Trophoblast cell (in vitro differentiated cells and primary cell): ENCODE measurements around the gene RAD51B.
"Not testable (repeated sequence)": the region's sequence is repeated elsewhere in the genome, so short reads cannot be mapped to it uniquely, and the experiment has no call there.

Experiments used
- DNase-seq, 2 donors: peaks; one replicate each; pipeline ENCODE4 v3.0.0-alpha.2; 2016
- H2AFZ ChIP-seq: 2 replicates; pipeline ENCODE4 v1.6.1; 2013; ENCODE audit warnings: low read length, moderate library complexity, mild to moderate bottlenecking; ENCODE audit not compliant: insufficient read depth, poor library complexity
- H2AK5ac ChIP-seq: 2 replicates; pipeline ENCODE4 v1.6.1; 2013; ENCODE audit warnings: mild to moderate bottlenecking, low read length
- H2BK120ac ChIP-seq: 2 replicates; pipeline ENCODE4 v1.6.1; 2013; ENCODE audit warnings: low read length, mild to moderate bottlenecking, moderate library complexity; ENCODE audit not compliant: insufficient read depth, poor library complexity
- H2BK12ac ChIP-seq: 2 replicates; pipeline ENCODE4 v1.6.1; 2013; ENCODE audit warnings: mild to moderate bottlenecking, low read length, moderate library complexity
- H2BK5ac ChIP-seq: 2 replicates; pipeline ENCODE4 v1.6.1; 2013; ENCODE audit warnings: low read length, low read depth, moderate library complexity, mild to moderate bottlenecking; ENCODE audit not compliant: poor library complexity
- H3K14ac ChIP-seq: 2 replicates; pipeline ENCODE4 v1.6.1; 2013; ENCODE audit warnings: mild to moderate bottlenecking, low read length
- H3K18ac ChIP-seq: 2 replicates; pipeline ENCODE4 v1.6.1; 2013; ENCODE audit warnings: mild to moderate bottlenecking, low read length
- H3K23ac ChIP-seq: 2 replicates; pipeline ENCODE4 v1.6.1; 2013; ENCODE audit warnings: low read length
- H3K27ac ChIP-seq: 2 replicates; pipeline ENCODE4 v1.5.1; 2013; ENCODE audit warnings: low read depth, mild to moderate bottlenecking, inconsistent platforms, low read length, moderate library complexity
- H3K27me3 ChIP-seq: 2 replicates; pipeline ENCODE4 v1.6.1; 2013; ENCODE audit warnings: inconsistent platforms, mild to moderate bottlenecking, low read length, moderate library complexity; ENCODE audit not compliant: insufficient read depth
- H3K36me3 ChIP-seq, 2 experiments: 1 replicate in 1 of 2; 2 replicates in 1 of 2; pipeline ENCODE4 v1.6.1; 2013; ENCODE audit warnings: low read length in 2 of 2, mild to moderate bottlenecking in 2 of 2, moderate library complexity in 1 of 2; ENCODE audit not compliant: insufficient read depth in 2 of 2, control insufficient read depth in 1 of 2
- H3K4ac ChIP-seq: 2 replicates; pipeline ENCODE4 v1.6.1; 2013; ENCODE audit warnings: low read depth, mild to moderate bottlenecking, low read length, moderate library complexity
- H3K4me1 ChIP-seq, 2 experiments: 1 replicate in 1 of 2; 2 replicates in 1 of 2; pipeline ENCODE4 v1.6.1; 2013; ENCODE audit warnings: low read length in 2 of 2, mild to moderate bottlenecking in 2 of 2, moderate library complexity in 1 of 2; ENCODE audit not compliant: insufficient read depth in 2 of 2, control insufficient read depth in 1 of 2
- H3K4me2 ChIP-seq: 2 replicates; pipeline ENCODE4 v1.6.1; 2013; ENCODE audit warnings: inconsistent platforms, mild to moderate bottlenecking, low read length, moderate library complexity
- H3K4me3 ChIP-seq: 2 replicates; pipeline ENCODE4 v1.5.1; 2013; ENCODE audit warnings: mild to moderate bottlenecking, low read depth, low read length, inconsistent platforms
- H3K79me1 ChIP-seq: one replicate; pipeline ENCODE4 v1.6.1; 2013; ENCODE audit warnings: low read length
- H3K79me2 ChIP-seq: 2 replicates; pipeline ENCODE4 v1.6.1; 2013; ENCODE audit warnings: low read length, mild to moderate bottlenecking; ENCODE audit not compliant: control insufficient read depth, insufficient read depth, poor library complexity
- H3K9ac ChIP-seq: 2 replicates; pipeline ENCODE4 v1.6.1; 2013; ENCODE audit warnings: mild to moderate bottlenecking, low read length
- H3K9me3 ChIP-seq: 2 replicates; pipeline ENCODE4 v1.6.1; 2013; ENCODE audit warnings: low read depth, mild to moderate bottlenecking, control low read depth, inconsistent platforms, low read length; ENCODE audit not compliant: insufficient read depth
- H4K12ac ChIP-seq: 2 replicates; pipeline ENCODE4 v1.6.1; 2013; ENCODE audit warnings: low read depth, mild to moderate bottlenecking, low read length, moderate library complexity
- H4K8ac ChIP-seq: 2 replicates; pipeline ENCODE4 v1.6.1; 2013; ENCODE audit warnings: low read depth, mild to moderate bottlenecking, low read length, moderate library complexity
- H4K91ac ChIP-seq: one replicate; pipeline ENCODE4 v1.6.1; 2013; ENCODE audit warnings: low read depth, mild to moderate bottlenecking, low read length, moderate library complexity
- WGBS: extraction: QIAGEN DNeasy Blood & Tissue Kit; methylation state at CpG from one replicate; pipeline ENCODE4 v1.1.7; 2013; ENCODE audit warnings: missing lambda C conversion rate; ENCODE audit not compliant: insufficient read length, insufficient coverage; ENCODE audit errors: extremely low coverage; 5-methylcytosine and 5-hydroxymethylcytosine counted together

RAD51B gene

GRCh38 chr14:68695856-68696255 lies 876.3 kb downstream of the RAD51B start:
- H4K12ac ChIP-seq, result no peak overlapping the region
- H2BK12ac ChIP-seq, result no peak overlapping the region
- no CpG with 5 or more reads among the region's 2 CpGs for WGBS
- H3K4ac ChIP-seq, result no peak overlapping the region
- no peaks in the 10 kb centered on the region for H3K36me3 ChIP-seq
- H4K8ac ChIP-seq, result no peak overlapping the region
- no peaks in the 10 kb centered on the region for H3K79me2 ChIP-seq
- DNase-seq, result no peak
- H2AFZ ChIP-seq, result no peak overlapping the region
- peaks cover 0 to 13% of the 10 kb centered on the region in 2 experiments for H3K4me1 ChIP-seq
- H3K18ac ChIP-seq, result no peak overlapping the region
- no peak overlapping the region for H2BK5ac ChIP-seq
- H3K27me3 ChIP-seq, result no peaks in the 10 kb centered on the region
- H3K27ac ChIP-seq, result no peak overlapping the region
- no peak overlapping the region for H3K14ac ChIP-seq
- no peak overlapping the region for H3K9ac ChIP-seq
- H3K4me2 ChIP-seq, result no peak overlapping the region
- H4K91ac ChIP-seq, result no peak overlapping the region
- no peak overlapping the region for H2AK5ac ChIP-seq
- H2BK120ac ChIP-seq, result no peak overlapping the region
- no peaks in the 10 kb centered on the region for H3K9me3 ChIP-seq
- H3K4me3 ChIP-seq, result no peak overlapping the region
- H3K79me1 ChIP-seq, result peaks cover 2% of the 10 kb centered on the region
- H3K23ac ChIP-seq, result no peak overlapping the region

- no peak overlapping the region for H2AK5ac ChIP-seq
- no peak overlapping the region for H2AFZ ChIP-seq
- no peak overlapping the region for H4K8ac ChIP-seq
- H4K12ac ChIP-seq, result no peak overlapping the region
- no peaks in the 10 kb centered on the region for H3K27me3 ChIP-seq
- H3K36me3 ChIP-seq, result no peaks in the 10 kb centered on the region
- no peak overlapping the region for H3K9ac ChIP-seq
- no peaks in the 10 kb centered on the region for H3K79me2 ChIP-seq
- no peak overlapping the region for H3K4me2 ChIP-seq
- no peak overlapping the region for H2BK5ac ChIP-seq
- no peaks in the 10 kb centered on the region for H3K9me3 ChIP-seq
- H3K27ac ChIP-seq, result no peak overlapping the region
- no peak overlapping the region for H3K18ac ChIP-seq
- no peak overlapping the region for H3K14ac ChIP-seq
- peaks cover 2% of the 10 kb centered on the region for H3K79me1 ChIP-seq
- no peak overlapping the region for H3K23ac ChIP-seq
- no CpG with 5 or more reads among the region's 3 CpGs for WGBS
- H3K4me1 ChIP-seq, result peaks cover 0 to 13% of the 10 kb centered on the region in 2 experiments
- H2BK12ac ChIP-seq, result no peak overlapping the region
- H4K91ac ChIP-seq, result no peak overlapping the region
- no peak overlapping the region for H3K4ac ChIP-seq
- no peak overlapping the region for H2BK120ac ChIP-seq
- DNase-seq, result no peak
- H3K4me3 ChIP-seq, result no peak overlapping the region
Observed at GRCh38 chr14:68696266-68696665, 876.7 kb downstream of the RAD51B start.

DNA sequence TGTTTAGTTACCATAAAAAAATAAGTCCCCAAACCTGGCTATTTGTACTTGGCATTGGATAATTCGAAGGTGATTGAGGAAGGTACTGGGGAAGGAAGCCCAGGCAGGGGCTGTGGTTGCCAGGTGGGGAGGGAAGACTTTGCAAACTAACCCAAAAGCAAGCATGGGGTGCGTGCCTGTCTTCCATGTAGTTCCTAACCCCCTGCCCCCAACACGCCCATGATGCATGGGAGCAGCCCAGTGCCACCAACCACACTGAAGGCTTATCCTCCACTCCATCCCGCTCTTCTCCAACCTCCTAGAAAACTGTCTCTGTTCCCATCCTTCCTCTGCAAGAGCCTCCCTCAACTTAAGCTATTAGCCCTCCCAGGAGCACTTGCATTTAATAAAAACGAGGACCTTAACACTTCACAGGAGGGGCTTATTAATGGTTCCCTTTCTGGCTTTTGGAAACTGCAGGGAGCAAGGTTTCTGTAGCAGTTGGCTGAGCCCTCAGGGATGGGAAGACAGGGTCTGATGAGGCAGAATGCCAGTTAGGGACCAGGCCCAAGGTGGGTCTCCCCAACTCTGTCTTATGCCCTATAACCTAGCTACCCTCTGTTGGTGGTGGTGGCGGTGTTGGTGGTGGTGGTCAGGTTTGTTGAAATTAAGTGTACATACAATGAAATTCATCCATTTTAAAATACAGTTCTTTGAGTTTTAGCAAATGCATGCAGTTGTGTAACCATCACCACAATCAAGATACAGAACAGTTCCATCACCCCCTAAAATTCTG lies 877.3 kb downstream of the RAD51B start:
- Histone ChIP-seq H3K4me3 (no peak overlapping the region), H3K79me2 (no peaks in the 10 kb centered on the region), H2BK5ac (no peak overlapping the region), H3K23ac (no peak overlapping the region), H2BK120ac (no peak overlapping the region), H4K91ac (no peak overlapping the region), H3K9ac (no peak overlapping the region), H3K4me2 (no peak overlapping the region), H4K8ac (no peak overlapping the region), H3K79me1 (peaks cover 2% of the 10 kb centered on the region), H2AK5ac (peak overlapping the region; percentile 71), H3K14ac (no peak overlapping the region), H3K27me3 (no peaks in the 10 kb centered on the region), H3K9me3 (no peaks in the 10 kb centered on the region), H3K36me3 (no peaks in the 10 kb centered on the region), H3K18ac (no peak overlapping the region), H3K4me1 (peaks cover 0 to 13% of the 10 kb centered on the region in 2 experiments), H4K12ac (no peak overlapping the region), H3K27ac (no peak overlapping the region), H2BK12ac (no peak overlapping the region), H2AFZ (no peak overlapping the region), H3K4ac (no peak overlapping the region)
- WGBS, result no CpG with 5 or more reads among the region's 6 CpGs
- no peak for DNase-seq

GRCh38 chr14:68698773-68699172 lies 879.2 kb downstream of the RAD51B start:
- H3K23ac ChIP-seq, DNase-seq, H2BK12ac ChIP-seq, H3K4ac ChIP-seq, H3K9ac ChIP-seq, H3K18ac ChIP-seq, H3K27ac ChIP-seq, H3K79me2 ChIP-seq, H3K79me1 ChIP-seq, H3K4me3 ChIP-seq, H4K91ac ChIP-seq, H3K14ac ChIP-seq, H2BK120ac ChIP-seq, H3K9me3 ChIP-seq, H4K12ac ChIP-seq, H4K8ac ChIP-seq, H3K27me3 ChIP-seq, H2AFZ ChIP-seq, H2BK5ac ChIP-seq, H3K36me3 ChIP-seq, H3K4me2 ChIP-seq, H2AK5ac ChIP-seq: not testable (repeated sequence)
- WGBS, result no CpG with 5 or more reads among the region's 14 CpGs
- H3K4me1 ChIP-seq, result peaks cover 2 to 16% of the 10 kb centered on the region in 2 experiments
